OCI-M2 (cell line): ENCODE measurements around the gene UMOD.

ENCODE experiments used
- DNase-seq: peaks from one replicate; lab custom pipeline; 2025; ENCODE audit not compliant: unreplicated experiment; lab: John Stamatoyannopoulos, UW

Gene UMOD

GRCh38 chr16:20302389-20302788, 50.1 kb downstream of the UMOD start:
- DNase-seq, result no peak

- no peak for DNase-seq
These were observed 50.7 kb downstream of the UMOD start for GRCh38 chr16:20301840-20302239.

GRCh38 chr16:20300312-20301097, 52.0 kb downstream of the UMOD start:
- DNase-seq, result no peak

- DNase-seq, result no peak
These were observed 54.1 kb downstream of the UMOD start for GRCh38 chr16:20298452-20298851.

GRCh38 chr16:20291208-20292206, 61.0 kb downstream of the UMOD start:
- DNase-seq, result no peak

GRCh38 chr16:20289571-20289970, 62.9 kb downstream of the UMOD start:
- no peak for DNase-seq

GRCh38 chr16:20285993-20286499, 66.5 kb downstream of the UMOD start:
- no peak for DNase-seq
